Ureter (tissue), 1 donor: ENCODE data around the gene MICAL3. TPM values are rescaled to one million over a fixed set of nuclear protein-coding genes. Genes with fewer than 3 reads are reported as not detected.

Source experiments
- total RNA-seq: library from RNA; stranded (reverse); gene quantifications from one replicate; pipeline ENCODE4 v1.2.4, GENCODE V29; 2023
- donor health status: DM: yes; HTN: yes; CAD: no.

MICAL3 gene
- total RNA-seq, 1 donor from 2014 or later, result 67.1 TPM

Other genes with a start within 250 kb of the MICAL3 start
- 43.7 TPM for gene PEX26, start 53.4 kb upstream of the MICAL3 start, total RNA-seq
- gene TUBA8, start 86.2 kb upstream of the MICAL3 start, total RNA-seq, result 2.6 TPM
- gene USP18, start 125.6 kb upstream of the MICAL3 start, total RNA-seq, result 5.3 TPM